T-helper 2 cell treated with Interferon-gamma antibody and Interleukin-4, amounts not matched to agents 5 μg/mL and 100 μg/mL, for 36 hours (primary cell): Measurements from ENCODE around the gene MT1H.

Source experiments
- DNase-seq: peaks from one replicate; pipeline ENCODE4 v3.0.0; 2021; ENCODE audit warnings: low spot score
- H3K27ac Mint-ChIP-seq: one replicate; pipeline ENCODE4 v1.8.0; 2021; ENCODE audit warnings: mild to moderate bottlenecking, mixed read lengths
- H3K27me3 Mint-ChIP-seq: one replicate; pipeline ENCODE4 v1.8.0; 2021; ENCODE audit warnings: low read depth, mixed read lengths
- H3K36me3 Mint-ChIP-seq: one replicate; pipeline ENCODE4 v1.8.0; 2021; ENCODE audit warnings: low read depth, mixed read lengths
- H3K4me1 Mint-ChIP-seq: one replicate; pipeline ENCODE4 v1.8.0; 2021; ENCODE audit warnings: low read depth, mixed read lengths
- H3K4me3 Mint-ChIP-seq: one replicate; pipeline ENCODE4 v1.8.0; 2022; ENCODE audit warnings: mild to moderate bottlenecking, moderate library complexity, mixed read lengths
- H3K9me3 Mint-ChIP-seq: one replicate; pipeline ENCODE4 v1.8.0; 2021; ENCODE audit warnings: mixed read lengths

Gene MT1H

DNA sequence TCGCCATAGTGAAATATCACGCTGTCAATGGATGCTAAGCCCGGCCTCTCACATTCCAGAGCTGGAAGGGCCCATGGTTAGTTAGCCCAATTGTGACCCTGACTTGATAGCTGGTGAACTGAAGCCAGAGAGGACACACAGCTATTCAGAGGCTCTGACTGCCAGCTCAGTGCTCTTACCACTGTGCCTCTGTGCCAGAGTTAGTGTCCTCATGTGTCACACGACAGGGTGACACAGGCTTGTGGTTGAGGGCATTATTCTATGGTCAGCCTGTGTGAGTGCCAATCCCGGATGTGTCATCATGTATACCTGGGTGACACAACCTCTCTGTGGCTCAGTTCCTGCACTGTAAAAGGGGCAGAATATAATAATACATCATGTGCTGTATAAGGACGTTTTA is 10.2 kb downstream of the MT1H start:
- H3K36me3 Mint-ChIP-seq = no peaks in the 10 kb centered on the region
- no peak overlapping the region for H3K4me3 Mint-ChIP-seq
- peaks cover 10% of the 10 kb centered on the region for H3K27me3 Mint-ChIP-seq
- peaks cover 28% of the 10 kb centered on the region for H3K4me1 Mint-ChIP-seq
- H3K9me3 Mint-ChIP-seq = no peaks in the 10 kb centered on the region
- DNase-seq = no peak
- no peak overlapping the region for H3K27ac Mint-ChIP-seq

DNA sequence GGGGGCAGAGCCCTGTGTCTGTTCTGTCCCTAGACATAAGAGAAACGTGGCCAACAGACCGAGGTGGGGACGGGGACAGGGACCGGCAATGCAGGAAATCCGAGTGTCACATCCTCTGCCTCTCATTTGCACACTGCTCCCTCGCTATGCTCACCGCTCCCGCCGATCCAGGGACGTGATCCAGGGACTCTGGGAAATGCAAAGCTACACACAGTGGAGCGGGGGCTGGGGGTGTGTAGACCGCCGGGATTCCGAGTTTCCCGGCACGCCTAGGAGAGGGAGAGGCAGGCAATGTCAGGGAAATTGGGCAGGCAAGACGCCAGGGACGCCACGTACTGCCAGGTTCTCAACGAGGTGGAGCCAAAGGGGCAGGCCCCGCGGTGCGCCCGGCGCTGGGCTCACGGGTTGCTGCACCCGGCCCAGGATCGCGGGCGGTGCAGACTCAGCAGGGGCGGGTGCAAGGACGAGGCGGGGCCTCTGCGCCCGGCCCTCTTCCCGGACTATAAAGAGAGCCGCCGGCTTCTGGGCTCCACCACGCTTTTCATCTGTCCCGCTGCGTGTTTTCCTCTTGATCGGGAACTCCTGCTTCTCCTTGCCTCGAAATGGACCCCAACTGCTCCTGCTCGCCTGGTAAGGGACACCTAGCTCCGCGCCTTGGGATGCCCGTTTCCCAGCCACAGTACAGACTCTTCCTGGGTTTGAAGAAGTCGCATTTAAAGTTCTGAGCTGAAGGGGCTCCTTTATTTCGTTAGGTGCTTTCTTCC is 12.5 kb downstream of the MT1H start, which contains the start of gene MT1X:
Gene MT1X, plus strand, starts transcription at position 532 of the 764 bp plus-strand sequence. Its CDS starts 71 bp downstream, at position 603.
- H3K9me3 Mint-ChIP-seq = peaks cover 4% of the 10 kb centered on the region
- H3K27me3 Mint-ChIP-seq = no peaks in the 10 kb centered on the region
- peak; percentile 89 for DNase-seq
- H3K4me3 Mint-ChIP-seq = peak within 1 kb of the TSS; percentile 96
- H3K36me3 Mint-ChIP-seq = peaks cover 3% of the 10 kb centered on the region
- H3K27ac Mint-ChIP-seq = peak within 1 kb of the TSS; percentile 92
- H3K4me1 Mint-ChIP-seq = peaks cover 16% of the 10 kb centered on the region

DNA sequence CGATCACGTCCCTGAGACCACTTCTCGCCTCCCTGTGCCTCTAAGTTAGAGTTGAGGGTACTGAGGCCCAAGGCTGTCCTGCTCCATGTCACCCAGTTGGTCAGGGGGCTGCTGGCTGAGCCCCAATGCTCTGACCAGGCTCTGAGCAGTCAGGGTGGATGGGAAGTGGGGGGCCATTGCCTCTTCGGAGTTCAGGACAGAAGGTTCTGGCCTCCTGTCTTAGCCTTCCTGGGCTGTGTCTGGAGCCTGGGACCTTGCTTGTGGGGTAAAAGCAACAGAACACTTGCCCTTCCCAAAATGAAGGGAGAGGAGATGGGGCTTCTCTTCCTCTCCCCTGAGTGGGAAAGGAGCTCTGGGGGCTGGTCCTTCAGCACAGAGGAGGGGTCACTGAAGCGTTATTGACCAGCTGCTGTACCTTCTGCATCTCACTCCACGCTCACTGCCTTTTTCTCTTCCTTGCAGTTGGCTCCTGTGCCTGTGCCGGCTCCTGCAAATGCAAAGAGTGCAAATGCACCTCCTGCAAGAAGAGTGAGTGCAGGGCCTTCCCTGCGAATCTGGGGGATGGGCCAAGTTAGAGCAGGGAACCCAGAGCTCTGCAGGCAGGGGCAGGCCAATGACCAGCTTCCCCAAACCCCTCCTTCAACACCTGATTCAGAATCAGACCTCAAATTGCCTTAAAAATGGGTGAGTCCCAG is 13.2 kb downstream of the MT1H start:
- peak overlapping the region; percentile 92 for H3K27ac Mint-ChIP-seq
- peak overlapping the region; percentile 96 for H3K4me3 Mint-ChIP-seq
- peaks cover 3% of the 10 kb centered on the region for H3K36me3 Mint-ChIP-seq
- peaks cover 16% of the 10 kb centered on the region for H3K4me1 Mint-ChIP-seq
- no peak for DNase-seq
- no peaks in the 10 kb centered on the region for H3K27me3 Mint-ChIP-seq
- H3K9me3 Mint-ChIP-seq = peaks cover 4% of the 10 kb centered on the region

DNA sequence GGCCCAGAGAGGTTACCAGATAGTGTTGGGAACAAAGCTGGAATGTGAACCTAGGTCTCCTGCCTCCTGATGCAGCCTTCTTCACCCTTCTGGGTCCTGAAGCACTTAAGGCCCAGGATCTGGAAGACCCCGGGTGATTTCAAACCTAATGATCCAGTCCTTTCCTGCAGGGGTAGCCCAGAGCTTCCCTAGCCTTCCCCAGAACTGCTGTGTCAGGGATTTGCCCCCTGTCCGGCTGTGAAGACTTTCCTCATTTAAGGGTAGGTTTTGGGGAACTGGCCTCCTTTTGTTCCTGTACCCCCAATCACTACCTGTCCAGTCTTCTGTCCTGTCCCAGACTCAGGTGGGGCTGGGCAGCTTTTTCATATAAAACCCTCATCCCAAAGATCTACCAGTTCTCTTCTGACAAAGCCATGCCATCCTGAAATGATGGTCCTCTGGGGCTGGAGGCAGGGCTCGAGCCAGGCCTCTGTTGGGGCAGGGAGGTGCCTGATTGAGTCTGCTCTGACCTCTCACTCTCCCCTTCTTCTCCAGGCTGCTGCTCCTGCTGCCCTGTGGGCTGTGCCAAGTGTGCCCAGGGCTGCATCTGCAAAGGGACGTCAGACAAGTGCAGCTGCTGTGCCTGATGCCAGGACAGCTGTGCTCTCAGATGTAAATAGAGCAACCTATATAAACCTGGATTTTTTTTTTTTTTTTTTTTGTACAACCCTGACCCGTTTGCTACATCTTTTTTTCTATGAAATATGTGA is 14.0 kb downstream of the MT1H start:
- peaks cover 3% of the 10 kb centered on the region for H3K36me3 Mint-ChIP-seq
- no peak overlapping the region for H3K27ac Mint-ChIP-seq
- no peak for DNase-seq
- peaks cover 4% of the 10 kb centered on the region for H3K9me3 Mint-ChIP-seq
- H3K4me1 Mint-ChIP-seq = peaks cover 16% of the 10 kb centered on the region
- H3K27me3 Mint-ChIP-seq = no peaks in the 10 kb centered on the region
- H3K4me3 Mint-ChIP-seq = peak overlapping the region; percentile 96

GRCh38 chr16:56684256-56684925 is 14.8 kb downstream of the MT1H start:
- Mint-ChIP-seq H3K4me3 (peak overlapping the region; percentile 96), H3K4me1 (peaks cover 16% of the 10 kb centered on the region), H3K9me3 (peaks cover 4% of the 10 kb centered on the region), H3K27me3 (peaks cover 2% of the 10 kb centered on the region), H3K27ac (no peak overlapping the region), H3K36me3 (peaks cover 3% of the 10 kb centered on the region)
- no peak for DNase-seq

DNA sequence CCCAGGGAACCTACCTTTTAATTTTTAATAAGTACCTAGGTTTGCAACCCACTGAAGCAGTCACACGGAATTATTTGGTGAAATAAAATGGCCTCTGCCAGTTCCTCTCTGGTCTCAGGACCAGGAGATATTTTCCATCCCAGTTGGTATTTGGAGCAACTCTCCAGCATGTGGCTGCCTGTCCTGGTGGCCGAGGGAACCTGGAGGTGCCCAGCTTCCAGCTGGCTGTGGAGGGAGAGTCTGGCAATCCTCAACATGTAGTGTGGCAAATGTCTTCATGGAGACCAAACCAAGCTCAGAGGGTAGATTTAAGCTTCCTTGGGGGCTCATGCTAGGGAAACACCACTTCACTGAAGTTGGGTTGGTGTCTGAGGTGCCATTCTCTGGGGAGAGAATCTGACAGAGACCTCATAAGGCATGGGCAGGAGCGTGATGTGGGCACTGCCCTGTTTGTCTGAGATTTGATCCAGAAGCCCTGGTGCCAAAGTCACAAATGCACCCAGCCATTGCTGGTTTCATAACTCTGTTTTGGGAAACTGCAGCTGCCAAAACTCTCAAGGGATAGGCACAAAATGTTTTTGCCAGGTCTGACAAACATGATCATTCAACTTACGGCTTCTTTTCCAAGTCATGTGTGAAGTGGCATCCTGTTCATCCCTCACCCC is 15.4 kb downstream of the MT1H start:
- DNase-seq = no peak
- peaks cover 3% of the 10 kb centered on the region for H3K36me3 Mint-ChIP-seq
- H3K27me3 Mint-ChIP-seq = peaks cover 2% of the 10 kb centered on the region

DNA sequence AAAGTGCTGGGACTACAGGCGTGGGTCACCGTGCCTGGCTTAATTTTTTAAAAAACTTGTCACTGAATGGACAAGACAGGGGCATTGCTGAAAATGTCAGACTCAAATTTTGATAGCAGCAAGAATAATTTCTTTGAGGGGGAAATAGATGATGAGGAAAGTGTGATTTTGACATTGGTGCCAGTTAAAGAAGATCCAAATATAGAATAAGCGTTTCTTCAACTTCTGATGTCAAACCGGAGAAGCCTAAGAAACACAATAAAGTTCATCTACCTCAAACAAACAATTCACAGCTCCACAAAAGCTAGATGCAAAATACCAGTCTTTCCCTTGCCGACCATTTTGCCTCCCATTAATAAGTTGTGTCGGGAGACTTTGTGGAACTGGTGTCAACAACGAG is 17.1 kb downstream of the MT1H start:
- H3K27ac Mint-ChIP-seq = no peak overlapping the region
- H3K4me3 Mint-ChIP-seq = no peak overlapping the region
- peaks cover 11% of the 10 kb centered on the region for H3K4me1 Mint-ChIP-seq
- no peak for DNase-seq
- H3K27me3 Mint-ChIP-seq = peaks cover 5% of the 10 kb centered on the region
- H3K36me3 Mint-ChIP-seq = peaks cover 3% of the 10 kb centered on the region
- peaks cover 9% of the 10 kb centered on the region for H3K9me3 Mint-ChIP-seq

More for the DNA sequence above, 15.4 kb downstream of the MT1H start:
- Mint-ChIP-seq H3K4me1 (peaks cover 16% of the 10 kb centered on the region), H3K9me3 (peaks cover 4% of the 10 kb centered on the region), H3K27ac (no peak overlapping the region), H3K4me3 (no peak overlapping the region)

DNA sequence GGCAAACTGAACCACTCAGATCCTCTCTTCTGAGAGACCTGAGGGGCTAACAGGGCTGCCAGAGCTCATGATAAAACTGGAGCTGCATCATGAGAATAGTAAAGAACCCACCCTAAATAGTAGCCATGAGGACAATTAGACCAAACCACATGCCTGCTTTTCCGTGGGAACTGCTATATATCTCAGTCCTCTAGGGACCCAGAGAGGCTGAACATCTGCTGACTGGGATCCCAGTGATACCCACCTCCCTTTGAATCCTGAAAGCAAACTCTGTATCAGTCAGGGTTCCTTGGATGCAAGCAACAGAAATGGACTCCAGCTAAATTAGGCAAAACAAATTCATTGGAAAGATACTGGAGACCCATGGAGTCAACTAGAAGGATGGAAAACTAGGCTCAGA is 19.1 kb downstream of the MT1H start:
- Mint-ChIP-seq H3K9me3 (peaks cover 9% of the 10 kb centered on the region), H3K27me3 (peaks cover 5% of the 10 kb centered on the region), H3K36me3 (peaks cover 3% of the 10 kb centered on the region), H3K4me3 (no peak overlapping the region), H3K27ac (no peak overlapping the region), H3K4me1 (peaks cover under 1% of the 10 kb centered on the region)
- DNase-seq = no peak

GRCh38 chr16:56689171-56689570 is 19.6 kb downstream of the MT1H start:
- H3K4me3 Mint-ChIP-seq = no peak overlapping the region
- H3K27ac Mint-ChIP-seq = no peak overlapping the region
- H3K9me3 Mint-ChIP-seq = peaks cover 9% of the 10 kb centered on the region
- H3K4me1 Mint-ChIP-seq = no peaks in the 10 kb centered on the region
- H3K36me3 Mint-ChIP-seq = peaks cover 3% of the 10 kb centered on the region
- H3K27me3 Mint-ChIP-seq = peaks cover 5% of the 10 kb centered on the region
- DNase-seq = no peak

DNA sequence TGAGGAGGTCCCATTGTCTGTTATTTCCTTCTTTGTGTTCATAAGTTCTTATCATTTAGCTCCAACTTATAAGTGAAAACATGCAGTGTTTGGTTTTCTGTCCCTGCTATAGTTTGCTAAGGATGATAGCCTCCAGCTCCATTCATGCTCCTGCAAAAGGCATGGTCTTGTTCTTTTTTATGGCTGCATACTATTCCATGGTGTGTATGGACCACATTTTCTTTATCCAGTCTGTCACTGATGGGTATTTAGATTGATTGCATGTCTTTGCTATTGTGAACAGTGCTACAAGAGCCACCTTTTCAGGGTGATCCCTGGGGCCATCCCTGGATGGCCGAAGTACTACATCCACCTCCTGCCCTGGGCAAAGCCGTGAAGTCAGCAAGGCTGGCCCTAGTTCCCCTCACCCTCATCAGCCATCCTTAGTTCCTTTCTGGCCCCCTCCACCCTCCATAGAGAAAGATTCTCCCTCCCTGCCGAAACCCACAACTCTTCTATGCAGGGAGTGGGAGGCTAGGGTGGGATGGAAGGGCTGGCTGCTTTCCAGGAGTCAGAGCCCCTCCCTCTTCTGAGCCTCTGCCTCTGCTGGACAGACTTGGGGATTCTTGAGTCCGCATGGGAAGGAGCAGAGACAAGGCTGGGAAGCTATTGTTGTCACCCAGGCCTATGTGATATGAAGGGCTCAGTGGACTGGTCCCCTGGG is 21.0 kb downstream of the MT1H start:
- peaks cover 3% of the 10 kb centered on the region for H3K36me3 Mint-ChIP-seq
- peaks cover 5% of the 10 kb centered on the region for H3K27me3 Mint-ChIP-seq
- H3K9me3 Mint-ChIP-seq = peaks cover 9% of the 10 kb centered on the region
- H3K4me1 Mint-ChIP-seq = no peaks in the 10 kb centered on the region
- no peak overlapping the region for H3K4me3 Mint-ChIP-seq
- no peak for DNase-seq
- H3K27ac Mint-ChIP-seq = no peak overlapping the region

DNA sequence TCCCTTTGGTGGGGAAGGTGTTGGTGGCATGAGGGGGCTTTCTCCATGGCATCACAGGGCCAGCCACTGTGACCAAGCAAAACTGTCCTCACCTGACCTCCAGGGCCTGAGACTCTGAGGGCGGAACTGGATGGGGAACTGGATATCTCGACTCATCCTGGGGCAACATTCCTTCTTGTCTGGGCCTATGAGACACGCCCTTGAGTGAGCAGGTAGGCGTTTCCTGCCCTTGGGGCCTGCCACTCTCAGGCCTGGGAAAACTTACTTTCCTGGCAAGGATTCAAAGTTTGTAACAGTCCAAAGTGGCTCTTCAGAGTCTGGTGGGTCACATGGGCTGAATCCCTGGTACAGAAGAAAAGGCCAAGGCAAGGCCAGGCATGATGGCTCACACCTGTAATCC is 22.3 kb downstream of the MT1H start:
- no peak for DNase-seq
- peaks cover 5% of the 10 kb centered on the region for H3K9me3 Mint-ChIP-seq
- H3K27me3 Mint-ChIP-seq = peaks cover 5% of the 10 kb centered on the region
- H3K27ac Mint-ChIP-seq = no peak overlapping the region
- H3K36me3 Mint-ChIP-seq = no peaks in the 10 kb centered on the region
- H3K4me1 Mint-ChIP-seq = no peaks in the 10 kb centered on the region
- no peak overlapping the region for H3K4me3 Mint-ChIP-seq

- H3K27ac Mint-ChIP-seq = no peak overlapping the region
- H3K27me3 Mint-ChIP-seq = peaks cover 4% of the 10 kb centered on the region
- H3K4me1 Mint-ChIP-seq = no peaks in the 10 kb centered on the region
- H3K36me3 Mint-ChIP-seq = no peaks in the 10 kb centered on the region
- H3K9me3 Mint-ChIP-seq = peaks cover 5% of the 10 kb centered on the region
- no peak for DNase-seq
- no peak overlapping the region for H3K4me3 Mint-ChIP-seq
Observed at GRCh38 chr16:56695246-56695645, 25.6 kb downstream of the MT1H start.
